HEK293 (cell line): Measurements from ENCODE around the gene S100A8.

Experiments used
- REST ChIP-seq: fragments of 450-650 bp; formaldehyde crosslinking; IDR thresholded peaks from 2 replicates; pipeline ENCODE4 v1.5.1; 2016; ENCODE audit warnings: missing biosample characterization, missing genetic modification characterization
- ZNF10 ChIP-seq: fragments of 450-650 bp; formaldehyde crosslinking; IDR thresholded peaks from 2 replicates; pipeline ENCODE4 v1.5.1; 2017; ENCODE audit warnings: missing biosample characterization, missing genetic modification characterization
- ZNF121 ChIP-seq: fragments of 450-650 bp; formaldehyde crosslinking; IDR thresholded peaks from 2 replicates; pipeline ENCODE4 v1.5.1; 2016; ENCODE audit warnings: missing biosample characterization, missing genetic modification characterization
- ZNF223 ChIP-seq: fragments of 450-650 bp; formaldehyde crosslinking; IDR thresholded peaks from 2 replicates; pipeline ENCODE4 v1.5.1; 2016; ENCODE audit warnings: missing biosample characterization, missing genetic modification characterization
- ZNF302 ChIP-seq: fragments of 450-650 bp; formaldehyde crosslinking; IDR thresholded peaks from 2 replicates; pipeline ENCODE4 v1.5.1; 2016; ENCODE audit warnings: missing biosample characterization, missing genetic modification characterization, low read depth
- ZNF549 ChIP-seq: fragments of 450-650 bp; IDR thresholded peaks from 2 replicates; pipeline ENCODE4 v1.5.1; 2018; ENCODE audit warnings: missing biosample characterization, missing genetic modification characterization, mild to moderate bottlenecking, inconsistent platforms, moderate library complexity
- ZNF580 ChIP-seq: fragments of 450-650 bp; formaldehyde crosslinking; IDR thresholded peaks from 2 replicates; pipeline ENCODE4 v1.5.1; 2016; ENCODE audit warnings: missing biosample characterization, missing genetic modification characterization
- ZNF777 ChIP-seq: fragments of 450-650 bp; formaldehyde crosslinking; IDR thresholded peaks from 2 replicates; pipeline ENCODE4 v1.5.1; 2017; ENCODE audit warnings: missing biosample characterization, missing genetic modification characterization, borderline replicate concordance
- ZSCAN30 ChIP-seq: fragments of 450-650 bp; IDR thresholded peaks from 2 replicates; pipeline ENCODE4 v1.5.1; 2018; ENCODE audit warnings: missing biosample characterization, mild to moderate bottlenecking, missing genetic modification characterization, moderate library complexity
- TF ChIP-seq, protein P1 (sequence below): fragments of 450-650 bp; formaldehyde crosslinking; IDR thresholded peaks from 2 replicates; pipeline ENCODE4 v1.5.1; 2016; ENCODE audit warnings: missing biosample characterization, missing genetic modification characterization

DNA sequence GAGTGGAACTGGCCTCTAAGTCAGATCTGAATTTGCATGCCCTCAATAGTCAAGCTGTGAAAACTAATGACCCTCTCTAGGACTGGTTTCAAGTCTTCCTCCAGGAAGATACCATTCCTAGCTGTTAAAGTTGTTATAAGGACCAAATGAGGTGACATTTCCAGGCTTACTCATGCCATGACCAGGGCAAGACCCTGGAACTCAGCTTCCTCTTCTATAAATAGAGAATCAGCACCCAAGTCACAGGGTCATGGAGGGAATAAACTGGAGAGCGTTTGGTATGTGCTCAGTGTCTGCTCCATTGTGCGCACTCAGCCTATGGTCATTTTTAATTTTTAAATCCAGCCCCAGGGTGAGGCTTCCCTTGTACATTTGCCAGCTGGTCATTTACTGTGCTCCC, 30.7 kb downstream of the S100A8 start:
- TF ChIP-seq ZSCAN30 (tag by site-specific recombination): no peak
- TF ChIP-seq, protein P1, sequence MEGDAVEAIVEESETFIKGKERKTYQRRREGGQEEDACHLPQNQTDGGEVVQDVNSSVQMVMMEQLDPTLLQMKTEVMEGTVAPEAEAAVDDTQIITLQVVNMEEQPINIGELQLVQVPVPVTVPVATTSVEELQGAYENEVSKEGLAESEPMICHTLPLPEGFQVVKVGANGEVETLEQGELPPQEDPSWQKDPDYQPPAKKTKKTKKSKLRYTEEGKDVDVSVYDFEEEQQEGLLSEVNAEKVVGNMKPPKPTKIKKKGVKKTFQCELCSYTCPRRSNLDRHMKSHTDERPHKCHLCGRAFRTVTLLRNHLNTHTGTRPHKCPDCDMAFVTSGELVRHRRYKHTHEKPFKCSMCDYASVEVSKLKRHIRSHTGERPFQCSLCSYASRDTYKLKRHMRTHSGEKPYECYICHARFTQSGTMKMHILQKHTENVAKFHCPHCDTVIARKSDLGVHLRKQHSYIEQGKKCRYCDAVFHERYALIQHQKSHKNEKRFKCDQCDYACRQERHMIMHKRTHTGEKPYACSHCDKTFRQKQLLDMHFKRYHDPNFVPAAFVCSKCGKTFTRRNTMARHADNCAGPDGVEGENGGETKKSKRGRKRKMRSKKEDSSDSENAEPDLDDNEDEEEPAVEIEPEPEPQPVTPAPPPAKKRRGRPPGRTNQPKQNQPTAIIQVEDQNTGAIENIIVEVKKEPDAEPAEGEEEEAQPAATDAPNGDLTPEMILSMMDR (tag by site-specific recombination): no peak
- no peak for TF ChIP-seq ZNF580 (tag by site-specific recombination)
- TF ChIP-seq ZNF302 (tag by site-specific recombination): no peak
- no peak for TF ChIP-seq ZNF777 (tag by site-specific recombination)
- no peak for TF ChIP-seq REST (tag by site-specific recombination)
- TF ChIP-seq ZNF549 (tag by site-specific recombination): no peak
- no peak for TF ChIP-seq ZNF10 (tag by site-specific recombination)
- TF ChIP-seq ZNF223 (tag by site-specific recombination): no peak
- no peak for TF ChIP-seq ZNF121 (tag by site-specific recombination)
